OCI-LY3 (cell line): ENCODE measurements around the gene TAF1B.

Experiments used
- EZH2phosphoT487 ChIP-seq: fragments of 200-600 bp; shearing (Covaris generic); IDR thresholded peaks from 2 replicates; pipeline ENCODE4 v1.6.1; 2018; ENCODE audit warnings: antibody characterized with exemption, mixed run types, low read depth
- TF ChIP-seq, protein P1 (sequence below): fragments of 200-600, 300-600 bp; sonication (generic); IDR thresholded peaks from 2 replicates; pipeline ENCODE4 v1.5.1; 2014; ENCODE audit warnings: antibody characterized with exemption, low read length, low read depth

DNA sequence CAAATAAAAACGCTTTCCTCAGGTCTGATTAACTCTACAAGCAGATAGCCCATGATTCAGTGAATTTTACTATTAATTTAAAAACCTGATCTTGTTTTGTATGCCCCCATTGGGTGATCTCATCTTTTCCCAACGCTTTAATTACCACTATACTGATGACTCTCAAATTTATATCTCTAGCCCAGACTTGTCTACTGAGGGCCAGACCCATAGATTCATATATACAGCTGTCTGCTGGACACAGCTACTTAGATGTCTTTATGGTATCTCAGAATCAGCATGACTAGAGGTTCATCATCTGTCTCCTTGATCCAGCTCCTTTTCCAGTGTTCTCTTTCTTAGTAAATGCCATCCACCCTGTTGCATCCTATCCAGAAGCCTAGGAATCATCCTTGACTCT lies 33.8 kb downstream of the TAF1B start:
- TF ChIP-seq, protein P1, sequence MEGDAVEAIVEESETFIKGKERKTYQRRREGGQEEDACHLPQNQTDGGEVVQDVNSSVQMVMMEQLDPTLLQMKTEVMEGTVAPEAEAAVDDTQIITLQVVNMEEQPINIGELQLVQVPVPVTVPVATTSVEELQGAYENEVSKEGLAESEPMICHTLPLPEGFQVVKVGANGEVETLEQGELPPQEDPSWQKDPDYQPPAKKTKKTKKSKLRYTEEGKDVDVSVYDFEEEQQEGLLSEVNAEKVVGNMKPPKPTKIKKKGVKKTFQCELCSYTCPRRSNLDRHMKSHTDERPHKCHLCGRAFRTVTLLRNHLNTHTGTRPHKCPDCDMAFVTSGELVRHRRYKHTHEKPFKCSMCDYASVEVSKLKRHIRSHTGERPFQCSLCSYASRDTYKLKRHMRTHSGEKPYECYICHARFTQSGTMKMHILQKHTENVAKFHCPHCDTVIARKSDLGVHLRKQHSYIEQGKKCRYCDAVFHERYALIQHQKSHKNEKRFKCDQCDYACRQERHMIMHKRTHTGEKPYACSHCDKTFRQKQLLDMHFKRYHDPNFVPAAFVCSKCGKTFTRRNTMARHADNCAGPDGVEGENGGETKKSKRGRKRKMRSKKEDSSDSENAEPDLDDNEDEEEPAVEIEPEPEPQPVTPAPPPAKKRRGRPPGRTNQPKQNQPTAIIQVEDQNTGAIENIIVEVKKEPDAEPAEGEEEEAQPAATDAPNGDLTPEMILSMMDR, result no peak
- TF ChIP-seq EZH2phosphoT487, result no peak
